GM21381 (cell line): ENCODE results near the gene PALMD.

Experiments used
- ATAC-seq: cut with Tn5 transposase; IDR thresholded peaks from one replicate; pipeline ENCODE4 v1.9.1; 2021; ENCODE audit warnings: mild to moderate bottlenecking, moderate library complexity; ENCODE audit not compliant: unreplicated experiment

PALMD gene

DNA sequence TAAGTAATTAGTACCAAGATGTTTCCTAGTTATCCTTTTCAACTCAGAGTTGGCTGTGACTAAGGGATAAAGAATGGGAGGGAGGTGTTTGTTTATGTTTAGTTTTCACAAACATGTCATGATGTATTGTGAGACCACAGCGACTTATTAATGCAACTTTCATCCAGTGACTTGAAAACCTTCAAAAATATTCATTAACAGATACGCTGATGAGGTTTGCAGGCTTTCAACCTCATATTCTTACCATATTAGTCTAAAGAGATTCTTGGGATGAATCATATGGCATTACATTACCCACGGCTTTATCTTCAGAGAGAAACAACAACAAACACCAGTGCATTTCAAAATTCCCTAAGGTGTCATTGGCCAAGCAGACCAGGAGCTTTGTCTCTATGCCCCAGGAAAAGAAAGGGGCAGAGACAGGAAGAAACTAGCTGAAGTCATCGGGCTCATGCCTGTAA, 36.4 kb downstream of the PALMD start:
- no peak for ATAC-seq

DNA sequence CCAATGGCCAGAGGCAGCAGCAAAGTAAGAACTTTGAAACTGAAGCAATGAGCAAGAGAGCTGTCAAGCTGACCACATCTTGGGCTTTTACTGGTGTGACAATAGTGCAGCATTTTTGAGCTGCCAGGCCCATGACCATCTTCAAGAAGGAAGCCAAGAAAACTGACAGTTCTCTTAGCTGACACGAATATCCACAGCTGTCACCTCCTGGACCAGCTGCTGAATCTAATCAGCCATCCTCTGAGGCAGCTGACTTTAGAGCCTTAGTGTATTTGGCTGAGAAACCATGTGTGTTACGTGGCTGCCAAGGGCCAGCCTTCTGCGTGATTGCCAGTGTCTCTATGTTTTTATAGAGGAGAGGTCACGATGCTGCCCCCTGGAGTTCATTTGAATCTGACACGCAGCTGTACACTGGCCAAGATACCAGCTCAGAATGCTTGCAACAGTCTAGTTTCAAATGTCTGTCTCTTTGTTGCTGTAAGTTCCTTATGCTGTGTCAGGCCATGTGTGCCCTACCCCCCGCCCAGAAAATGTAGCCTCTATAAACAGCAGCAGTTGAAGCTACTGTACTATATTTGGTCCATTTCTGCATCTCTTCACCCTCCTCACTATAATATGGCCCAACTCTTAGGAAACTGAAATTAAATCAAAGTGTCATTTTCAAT, 39.7 kb downstream of the PALMD start:
- ATAC-seq: peak; percentile 88

DNA sequence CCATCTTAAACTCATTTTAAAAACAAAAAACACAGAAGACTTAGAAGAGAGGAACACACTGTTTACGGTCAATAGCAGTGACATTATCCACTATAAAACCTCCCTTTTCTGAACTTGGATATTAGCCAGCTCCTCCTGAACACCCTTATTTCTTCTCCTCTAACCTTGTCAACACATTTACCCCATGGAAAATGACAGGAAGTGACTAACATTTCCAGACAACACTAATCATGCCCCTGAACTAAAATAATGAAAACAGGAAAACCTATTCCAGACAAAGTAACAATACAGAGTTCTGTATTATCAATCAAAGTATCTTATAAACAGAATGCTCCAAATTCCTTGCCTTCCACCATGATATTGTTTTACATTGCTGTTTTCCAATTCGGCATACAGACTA, 45.3 kb downstream of the PALMD start:
- ATAC-seq: no peak

DNA sequence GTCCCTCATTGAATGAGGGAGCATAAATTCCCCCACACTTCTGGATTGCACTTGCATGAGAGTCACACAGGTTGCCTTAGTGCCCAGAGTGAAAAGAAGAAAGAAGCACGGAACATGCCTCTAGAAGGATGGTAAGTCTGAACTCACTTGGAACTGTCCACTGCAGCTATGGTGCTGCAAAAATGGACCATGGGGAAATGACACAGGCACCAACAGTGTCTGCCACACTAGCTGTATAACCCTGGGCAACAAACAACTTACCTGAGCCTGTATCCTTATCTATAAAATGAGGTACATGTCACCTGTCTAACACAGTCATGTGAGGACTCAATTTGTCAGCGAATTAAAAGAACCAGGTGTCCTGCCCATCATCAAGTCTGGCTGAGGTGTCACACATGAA, 50.7 kb downstream of the PALMD start:
- no peak for ATAC-seq

DNA sequence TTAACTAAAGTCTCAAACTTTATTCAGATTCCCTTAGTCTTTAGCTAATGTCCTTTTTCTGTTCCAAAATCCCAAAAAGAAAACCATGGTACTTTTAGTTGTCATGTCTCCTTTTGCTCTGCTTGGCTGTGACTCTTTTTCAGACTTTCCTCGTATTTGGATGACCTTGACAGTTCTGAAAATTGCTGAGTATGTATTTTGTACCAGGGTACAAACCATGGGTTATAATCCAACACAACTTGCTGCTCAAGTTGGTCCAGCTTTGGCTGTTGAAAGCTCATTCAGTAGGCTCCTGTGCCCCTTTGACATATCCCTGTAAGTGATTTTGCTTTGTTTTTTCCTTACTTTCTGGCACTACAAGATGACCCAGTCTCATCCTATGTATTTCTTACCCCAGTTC, 51.7 kb downstream of the PALMD start:
- no peak for ATAC-seq

DNA sequence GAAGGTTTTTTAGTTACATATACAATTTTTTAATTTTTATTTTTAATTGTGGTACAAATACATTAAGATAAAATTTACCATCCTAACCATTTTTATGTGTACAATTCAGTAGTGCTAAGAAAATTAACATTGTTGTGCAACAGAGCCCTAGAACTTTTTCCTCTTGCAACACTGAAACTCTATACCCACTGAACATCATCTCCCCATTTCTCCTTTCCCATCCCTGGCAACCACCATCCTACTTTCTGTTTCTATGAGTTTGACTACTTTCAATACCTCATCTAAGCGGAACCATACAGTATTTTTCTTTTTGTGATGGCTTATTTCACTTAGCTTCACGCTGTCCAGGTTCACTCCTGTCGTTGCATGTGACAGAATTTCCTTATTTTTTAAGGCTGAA, 54.1 kb downstream of the PALMD start:
- no peak for ATAC-seq

DNA sequence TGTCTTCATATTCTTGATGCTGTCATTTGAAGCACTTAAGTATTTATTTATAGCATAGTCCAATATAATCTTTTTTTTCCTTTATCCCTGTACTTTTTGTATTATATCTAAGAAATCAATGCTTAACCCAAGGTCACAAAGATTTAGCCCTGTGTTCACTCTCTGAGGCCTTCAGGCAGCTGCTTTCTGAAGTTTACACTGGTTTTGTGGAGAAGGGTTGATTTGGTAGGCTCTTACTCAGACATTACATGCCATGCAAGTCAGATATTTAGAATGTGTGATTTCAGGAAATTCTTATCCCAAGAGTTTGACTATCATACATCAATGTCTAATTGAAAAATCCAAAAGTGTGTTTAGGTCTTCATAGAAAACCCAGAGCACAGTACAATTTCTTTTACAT, 56.3 kb downstream of the PALMD start:
- ATAC-seq: no peak

DNA sequence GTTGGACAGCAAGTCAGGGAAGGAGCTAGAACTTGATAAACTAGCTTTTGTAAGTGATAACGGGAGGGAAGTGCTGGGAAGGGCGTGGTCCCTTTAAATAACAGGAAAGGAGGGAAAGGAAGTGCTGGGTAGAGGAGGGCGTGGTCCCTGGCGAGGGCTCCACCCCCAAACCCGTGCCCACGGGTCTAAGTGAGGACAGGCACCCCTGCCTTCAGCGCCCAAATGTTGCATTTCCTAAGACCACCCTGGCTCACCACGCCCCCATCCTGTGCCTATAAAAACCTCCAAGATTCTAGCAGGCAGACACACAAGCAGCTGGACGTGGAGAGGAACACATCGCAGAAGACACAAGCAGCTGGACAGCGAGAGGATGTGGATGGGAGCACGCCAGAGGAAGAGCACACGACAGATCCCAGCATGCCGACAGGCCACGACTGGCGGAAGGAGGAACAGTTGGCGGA, 58.5 kb downstream of the PALMD start:
- no peak for ATAC-seq

DNA sequence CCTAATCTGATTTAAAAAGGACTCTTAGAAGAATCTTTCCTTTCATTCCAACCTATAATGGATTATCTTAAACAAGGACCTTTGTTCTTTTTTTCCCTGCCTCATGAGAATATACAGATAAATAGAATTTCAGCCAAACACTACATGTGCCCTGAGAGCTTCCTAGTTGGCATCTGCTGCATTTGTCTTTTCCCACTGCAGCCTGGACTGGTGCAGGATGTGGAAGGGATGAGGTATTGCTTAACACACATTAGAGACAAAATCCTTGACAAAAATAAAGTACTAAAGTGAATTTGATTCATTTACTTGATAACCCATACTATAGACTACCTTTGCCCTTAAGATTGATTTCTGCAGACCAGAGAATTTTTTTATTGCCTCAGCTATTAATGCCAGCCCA, 59.5 kb downstream of the PALMD start:
- no peak for ATAC-seq

DNA sequence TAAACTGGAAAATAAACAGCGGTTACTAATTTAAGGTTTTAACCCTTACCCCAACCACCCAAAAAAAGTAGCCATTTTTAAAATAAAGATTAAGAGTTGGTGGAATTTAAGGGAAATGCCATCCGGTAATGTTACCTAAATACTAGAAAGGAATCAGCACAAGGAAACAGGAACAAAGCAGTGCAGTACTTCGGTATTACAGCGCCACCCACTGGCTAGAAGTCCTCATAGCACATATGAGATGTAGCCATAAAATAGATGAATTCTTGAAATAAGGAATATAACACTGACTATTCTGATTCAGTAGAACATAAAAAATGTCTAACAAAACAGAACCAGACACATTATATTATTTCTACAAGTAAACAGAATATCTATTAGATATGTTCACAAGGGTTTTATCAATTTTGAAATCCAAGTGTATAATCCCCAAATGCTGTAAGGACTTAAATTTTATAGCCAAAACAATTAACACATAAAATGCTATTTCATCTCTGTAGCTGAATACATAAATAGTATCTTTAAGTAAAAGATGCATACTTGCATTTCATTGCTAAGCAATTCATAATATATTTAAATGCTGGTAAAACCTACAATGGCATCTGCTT, 61.7 kb downstream of the PALMD start:
- ATAC-seq: peak; percentile 79

DNA sequence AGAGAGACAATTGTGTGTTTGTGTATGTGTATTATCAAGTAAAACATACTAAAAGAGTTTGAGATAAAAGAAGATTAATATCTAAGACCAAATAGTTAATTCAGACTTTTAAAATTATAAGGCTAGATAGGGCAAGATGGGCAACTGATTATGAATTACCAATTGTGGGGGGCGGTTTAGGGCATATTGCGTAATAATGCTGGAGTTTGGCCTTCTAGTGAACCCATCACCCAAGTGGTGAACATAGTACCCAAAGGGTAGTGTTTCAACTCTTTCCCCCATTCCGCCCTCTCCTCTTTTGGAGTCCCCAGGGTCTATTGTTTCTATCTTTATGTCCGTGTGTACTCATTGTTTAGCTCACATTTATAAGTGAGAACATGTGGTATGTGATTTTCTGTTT, 65.1 kb downstream of the PALMD start:
- ATAC-seq: no peak

DNA sequence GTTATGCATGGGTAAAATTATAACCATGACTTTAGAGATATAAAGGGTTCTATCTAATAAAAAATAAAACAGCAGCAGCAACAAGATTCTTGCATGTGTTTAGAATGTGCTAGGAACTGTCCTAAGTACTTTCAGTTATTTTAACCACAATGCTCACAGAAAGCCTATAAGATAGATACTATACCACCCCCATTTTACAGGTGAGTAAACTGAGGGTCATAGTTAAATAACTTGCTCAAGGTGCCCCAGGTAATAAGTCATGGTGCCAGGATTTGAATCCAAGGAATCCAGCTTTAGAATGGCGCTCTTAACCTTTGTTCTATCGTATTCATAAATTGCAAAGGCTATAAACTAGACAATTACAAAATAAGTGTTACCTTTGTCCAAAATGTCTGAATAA, 67.1 kb downstream of the PALMD start:
- ATAC-seq: no peak

DNA sequence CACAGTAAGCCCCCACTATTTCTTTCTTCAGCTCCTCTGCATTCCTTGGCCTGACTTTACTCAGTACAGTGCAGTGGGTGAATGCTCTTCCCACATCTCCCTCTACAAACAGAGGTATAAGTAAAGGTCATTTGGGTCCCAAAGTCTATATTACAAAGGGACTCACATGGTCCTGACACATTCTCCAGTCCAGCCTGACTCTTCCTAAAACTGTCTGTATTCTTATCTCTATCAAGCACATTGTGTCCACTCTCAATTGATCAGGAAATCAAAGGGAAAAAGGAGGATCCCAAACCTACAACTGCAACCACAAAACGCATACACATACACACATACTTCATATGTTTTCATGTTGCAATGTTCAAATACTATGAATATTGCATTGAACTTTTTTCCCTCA, 71.1 kb downstream of the PALMD start:
- no peak for ATAC-seq

DNA sequence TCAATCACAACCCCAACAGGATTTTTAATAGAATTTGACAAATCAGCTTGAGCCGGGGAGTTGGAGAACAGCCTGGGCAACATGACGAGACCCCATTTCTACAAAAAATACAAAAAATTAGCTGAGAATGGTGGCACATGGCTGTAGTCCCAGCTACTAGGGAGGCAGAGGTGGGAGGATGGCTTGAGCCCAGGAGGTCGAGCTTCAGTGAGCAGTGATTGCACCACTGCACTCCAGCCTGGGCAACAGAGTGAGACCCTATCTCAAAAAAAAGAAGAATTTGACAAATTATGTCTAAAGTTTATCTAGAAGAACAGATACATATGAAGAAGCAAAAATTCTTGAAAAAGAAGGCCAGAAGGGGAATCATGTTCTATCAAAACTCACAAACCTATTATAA, 77.3 kb downstream of the PALMD start:
- no peak for ATAC-seq

DNA sequence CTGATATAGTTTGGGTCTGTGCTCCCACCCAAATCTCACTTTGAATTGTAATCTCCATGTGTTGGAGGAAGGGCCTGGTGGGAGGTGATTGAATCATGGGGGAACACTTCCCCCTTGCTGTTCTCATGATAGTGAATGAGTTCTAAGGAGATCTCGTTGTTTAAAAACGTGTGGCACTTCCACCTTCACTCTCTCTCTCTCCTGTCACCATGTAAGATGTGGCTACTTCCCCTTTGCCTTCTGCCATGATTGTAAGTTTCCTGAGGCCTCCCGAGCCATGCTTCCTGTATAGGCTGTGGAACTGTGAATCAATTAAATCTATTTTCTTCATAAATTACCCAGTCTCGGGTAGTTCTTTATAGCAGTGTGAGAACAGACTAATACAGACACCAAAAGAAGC, 80.1 kb downstream of the PALMD start:
- ATAC-seq: no peak

DNA sequence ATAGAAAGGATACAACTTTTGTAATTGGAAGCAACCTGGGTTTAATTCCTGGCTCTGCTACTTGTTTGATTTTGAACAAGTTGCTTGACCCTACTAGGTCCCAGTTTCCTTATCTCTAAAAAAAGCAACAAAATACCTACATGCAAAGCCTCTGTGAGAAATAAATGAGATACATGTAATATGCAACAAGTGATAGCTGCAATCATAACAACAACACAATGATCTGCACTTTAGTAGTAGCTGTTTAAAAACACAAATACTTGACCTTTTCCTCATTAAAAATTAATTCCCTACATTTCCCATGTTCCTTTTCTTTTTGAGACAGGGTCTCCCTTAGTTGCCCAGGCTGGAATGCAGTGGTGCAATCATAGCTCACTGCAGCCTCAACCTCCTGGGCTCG, 80.5 kb downstream of the PALMD start:
- ATAC-seq: no peak

DNA sequence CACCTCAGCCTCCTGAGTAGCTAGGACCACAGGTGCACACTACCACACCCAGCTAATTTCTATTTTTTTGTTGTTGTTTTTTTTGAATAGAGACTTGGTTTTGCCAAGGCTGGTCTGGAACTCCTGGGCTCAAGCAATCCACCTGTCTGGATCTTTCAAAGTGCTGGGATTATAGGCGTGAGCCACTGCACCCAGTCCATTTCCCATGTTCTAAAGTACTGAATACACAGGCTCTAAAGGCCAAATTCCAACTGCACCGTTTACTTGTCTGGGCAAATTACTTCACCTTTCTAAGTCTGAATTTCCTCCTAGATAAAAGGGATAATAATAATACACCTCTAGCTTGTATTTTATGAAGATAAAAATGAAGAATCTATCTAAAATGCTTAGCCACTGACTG, 80.9 kb downstream of the PALMD start:
- no peak for ATAC-seq

DNA sequence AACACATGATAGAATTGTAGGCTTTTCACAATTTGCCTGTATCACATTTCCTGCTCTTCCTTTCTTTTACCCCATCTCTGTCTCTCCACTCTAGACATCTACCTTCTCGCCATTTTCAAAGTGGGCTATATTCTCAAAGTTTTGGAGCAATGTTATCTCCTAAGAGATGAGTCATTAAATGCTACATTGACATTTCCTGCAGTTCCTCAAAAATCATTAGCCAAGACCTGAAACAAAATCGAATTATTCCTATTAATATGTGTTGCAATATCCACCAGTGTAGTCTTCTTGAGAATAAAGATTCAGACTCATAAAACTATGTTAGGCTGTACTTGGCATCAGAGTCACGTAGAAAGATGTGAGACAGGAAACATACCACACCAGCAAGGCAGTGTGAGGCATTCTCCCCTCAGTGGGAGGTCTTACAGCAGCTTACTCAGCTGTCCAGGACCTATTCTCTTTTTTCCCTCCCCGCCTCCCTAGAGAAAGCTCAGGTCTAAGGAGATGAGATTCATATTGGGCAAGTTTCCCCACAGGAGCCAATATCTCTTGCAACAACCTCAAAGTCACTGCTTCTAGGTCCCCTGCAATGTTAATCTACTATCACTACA, 81.8 kb downstream of the PALMD start:
- no peak for ATAC-seq

DNA sequence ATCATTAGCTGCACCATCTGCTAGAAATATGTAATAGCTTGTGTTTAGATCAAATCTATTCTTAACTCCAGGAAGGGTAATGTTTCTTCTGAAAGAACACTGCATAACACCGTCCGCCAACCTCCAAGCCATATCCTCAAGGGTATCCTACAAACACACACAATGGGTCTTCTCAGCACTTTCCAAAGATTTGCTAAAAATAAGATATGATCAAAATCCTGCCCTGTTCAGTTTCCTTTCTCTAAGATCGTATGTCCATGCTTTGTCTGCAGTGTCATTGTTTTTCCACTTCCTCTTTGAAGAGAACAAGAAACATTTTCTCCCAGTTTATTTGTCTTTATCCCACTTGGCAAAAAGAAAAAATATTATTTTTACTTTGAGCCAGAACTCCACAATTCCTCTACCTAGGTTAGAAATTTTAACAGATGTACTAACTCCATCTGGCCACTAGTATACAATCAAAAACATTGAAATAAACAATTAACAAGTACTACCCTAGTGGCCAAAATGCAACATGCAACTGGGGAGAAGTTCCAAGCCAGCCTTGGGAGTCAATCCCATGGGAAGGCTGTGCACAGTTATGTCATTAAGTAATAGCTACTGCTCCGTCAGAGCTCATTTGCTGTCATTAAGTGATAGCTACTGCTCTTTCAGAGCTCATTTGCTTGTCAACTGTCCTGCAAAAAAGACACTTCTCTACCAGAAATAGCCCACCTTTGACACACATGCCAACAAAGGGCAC, 82.8 kb downstream of the PALMD start:
- peak; percentile 58 for ATAC-seq

DNA sequence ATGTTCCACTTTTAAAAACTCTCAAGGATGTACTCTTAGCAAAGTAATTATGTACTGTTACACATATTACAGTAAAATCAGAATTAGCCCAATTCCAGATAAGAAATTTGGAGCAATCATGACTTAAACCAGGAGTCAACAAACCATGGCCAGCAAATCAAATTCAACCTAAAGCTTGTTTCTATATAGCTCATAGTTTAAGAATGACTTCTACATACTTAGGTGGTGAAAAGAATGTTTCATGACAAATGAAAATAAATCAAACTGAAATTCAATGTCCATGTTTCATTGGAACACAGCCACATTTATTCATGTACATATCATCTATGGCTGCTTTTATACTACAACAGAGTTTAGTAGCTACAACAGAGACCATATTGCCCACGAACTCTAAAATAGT, 85.5 kb downstream of the PALMD start:
- no peak for ATAC-seq

DNA sequence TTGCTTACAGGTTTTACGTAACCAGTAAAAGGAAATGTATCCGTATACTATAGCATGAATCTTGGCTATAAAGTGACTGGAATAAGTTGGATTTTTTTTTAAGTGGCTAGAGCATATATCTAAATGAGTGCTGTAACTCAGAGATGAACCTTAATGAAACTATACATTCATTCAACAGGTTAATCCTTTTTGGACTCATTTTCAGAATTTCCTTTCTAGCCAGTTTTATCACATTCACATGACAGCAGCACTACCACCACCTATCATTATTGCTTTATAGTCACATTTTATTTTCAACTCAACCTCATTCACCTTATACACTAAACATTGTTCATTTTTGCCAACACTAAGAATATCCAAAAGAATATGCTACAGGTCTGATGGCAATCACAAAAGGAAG, 89.9 kb downstream of the PALMD start:
- no peak for ATAC-seq

DNA sequence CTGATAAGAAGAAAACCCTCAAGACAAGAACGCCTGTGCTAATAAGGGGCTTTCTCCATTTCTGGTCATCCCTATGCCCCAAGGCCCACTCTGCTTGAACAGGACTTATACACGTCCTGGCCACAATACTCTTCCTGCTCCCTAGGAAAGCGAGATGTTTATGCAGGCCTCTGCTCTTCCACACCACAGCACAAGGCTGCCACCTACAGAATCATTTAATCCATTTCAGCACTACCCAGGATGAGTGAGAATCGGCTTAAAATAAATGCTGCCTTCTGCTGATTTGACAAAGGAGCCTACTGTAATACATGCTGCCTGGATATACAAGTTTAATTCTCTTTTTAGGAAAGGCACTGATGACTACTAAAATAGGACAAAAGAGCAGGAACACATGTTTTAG, 91.1 kb downstream of the PALMD start:
- ATAC-seq: no peak
